ENCODE measurements around the gene DDR2. TPM values are rescaled to one million over a fixed set of nuclear protein-coding genes. Genes with fewer than 3 reads are reported as not detected.

The DDR2 gene
- total and polyA plus RNA-seq, 2 of the 4 experiments (the other 2 are of a cell fraction) = 66.1 to 245 TPM

DNA sequence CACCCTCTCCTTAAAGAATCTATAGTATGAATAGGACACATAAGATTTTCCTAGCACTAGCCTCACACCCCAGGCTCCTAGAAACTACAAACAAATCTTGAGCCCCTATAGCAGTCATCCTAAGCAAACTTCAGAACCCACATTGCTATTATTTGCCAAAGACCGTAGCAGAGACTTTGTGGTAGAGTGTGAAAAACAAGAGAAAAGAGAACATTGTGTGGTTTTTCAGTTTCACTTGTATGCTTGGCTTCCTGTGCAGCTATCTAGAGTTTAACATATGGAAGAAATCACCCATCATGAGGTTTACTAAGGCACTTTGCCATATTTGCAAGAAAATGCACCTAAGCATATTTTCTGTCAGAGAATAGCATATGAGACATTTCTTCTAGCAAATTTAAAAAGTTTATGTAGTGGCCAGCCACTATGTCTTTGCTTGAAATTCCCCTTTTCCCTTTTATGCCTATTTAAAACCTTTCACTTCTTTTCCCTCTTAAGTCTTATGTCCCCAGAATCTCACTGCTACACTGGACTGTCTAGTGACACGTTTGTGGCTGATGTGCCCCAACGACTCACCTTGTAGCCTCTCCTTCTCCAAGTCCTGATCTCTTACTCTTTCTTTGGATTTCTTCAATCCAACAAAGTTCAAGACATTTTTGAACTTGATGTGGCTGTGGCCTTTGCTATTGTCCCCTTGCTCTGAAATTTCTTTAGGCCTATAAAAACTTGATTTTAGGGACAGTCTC, 203.1 kb downstream of the DDR2 start:
- Histone ChIP-seq H2AK9ac (replicated peaks; ENCODE audit: low read depth, low read length, poor library complexity) (no peak overlapping the region), H3K4ac (ENCODE audit: low read depth, low read length) (no peak overlapping the region), H3K9ac (ENCODE audit: low read depth, low read length) (no peak overlapping the region), H2BK120ac (ENCODE audit: low read depth, low read length) (no peak overlapping the region), H3K4me3 (ENCODE audit: insufficient read depth, low read depth, low read length) (no peak overlapping the region), H3K79me1 (ENCODE audit: low read depth in 1 of 2, low read length in 2 of 2) (no peaks in the 10 kb centered on the region), H3K27ac (ENCODE audit: insufficient read depth, low read length) (no peak overlapping the region), H2AK5ac (ENCODE audit: low read depth, low read length) (no peak overlapping the region), H3K23ac (ENCODE audit: low read depth, low read length) (no peak overlapping the region), H2BK5ac (ENCODE audit: low read depth, low read length, poor library complexity, severe bottlenecking) (no peak overlapping the region), H3K14ac (replicated peaks; ENCODE audit: low read depth, low read length) (no peak overlapping the region), H4K8ac (ENCODE audit: low read depth in 2 of 2, low read length in 2 of 2) (no peak overlapping the region), H3K36me3 (ENCODE audit: control insufficient read depth, insufficient read depth, low read length) (no peaks in the 10 kb centered on the region), H4K5ac (ENCODE audit: low read depth, low read length) (0 out of 2 replicates have a peak overlapping the region, but pooled peaks have one; percentile 42), H4K91ac (ENCODE audit: insufficient read depth, low read depth, low read length) (no peak overlapping the region), H3K9me3 (ENCODE audit: control insufficient read depth, insufficient read depth, low read length) (peaks cover 7% of the 10 kb centered on the region), H2BK20ac (ENCODE audit: low read depth, low read length) (no peak overlapping the region), H4K20me1 (ENCODE audit: insufficient read depth, low read length) (no peaks in the 10 kb centered on the region), H3K4me1 (ENCODE audit: control insufficient read depth, insufficient read depth, low read length) (peaks cover 1% of the 10 kb centered on the region), H3K9me1 (ENCODE audit: insufficient read depth, low read length) (no peaks in the 10 kb centered on the region), H2AFZ (replicated peaks; ENCODE audit: low read length, poor library complexity) (no peak overlapping the region), H3K4me2 (ENCODE audit: low read depth, low read length) (0 out of 2 replicates have a peak overlapping the region, but pooled peaks have one; percentile 49), H2BK15ac (ENCODE audit: low read depth, low read length) (no peak overlapping the region), H3K56ac (ENCODE audit: extremely low read depth, insufficient read depth, low read length) (no peak overlapping the region), H3K27me3 (ENCODE audit: control insufficient read depth, insufficient read depth, low read length) (peaks cover 6% of the 10 kb centered on the region), H3K18ac (ENCODE audit: low read depth, low read length) (peak overlapping the region; percentile 75)
- in situ Hi-C loops (cut with MboI; ENCODE audit: low sequenced_read_pairs) (no loop called here), dilution Hi-C loops (cut with HindIII; ENCODE audit: low sequenced_read_pairs, unreplicated experiment) (no loop called here), intact Hi-C loops (cut with micrococcal nuclease) (no loop called here)
- DNase-seq = peak; percentile 31
- no TSS peak for BruUV-seq (replicated peaks)
- ChIA-PET CTCF (no interaction called here), POLR2A (ENCODE audit: unreplicated experiment) (interaction anchor here (0.6 kb wide), 1 partner anchor 366 kb away, joined by 4 read pairs; no protein-coding TSS in a partner anchor)
- ATAC-seq (ENCODE audit: low read depth) = no peak
- WGBS, 2 experiments (ENCODE audit: extremely low coverage in 2 of 2, insufficient read length in 1 of 2) = 38% methylated on average over 2 of the region's 3 CpGs; no CpG with 5 or more reads in 1 of the 2 experiments
- TF ChIP-seq BHLHE40 (IDR thresholded peaks at IDR 0.05; ENCODE audit: low read depth, low read length) = no peak
- TF ChIP-seq NFE2L2 (IDR thresholded peaks at IDR 0.05; ENCODE audit: low read depth, low read length) = no peak
- TF ChIP-seq RFX5 (IDR thresholded peaks at IDR 0.05; ENCODE audit: low read depth, low read length) = no peak
- TF ChIP-seq ELK1 (IDR thresholded peaks at IDR 0.05; ENCODE audit: borderline replicate concordance, low read depth, low read length) = no peak
- TF ChIP-seq SMC3 (IDR thresholded peaks at IDR 0.05; ENCODE audit: low read depth, low read length) = no peak
- TF ChIP-seq MAZ (IDR thresholded peaks at IDR 0.05; ENCODE audit: borderline replicate concordance, low read depth, low read length) = no peak
- no peak for TF ChIP-seq POLR2A (IDR thresholded peaks at IDR 0.05; ENCODE audit: low read depth, low read length)
- TF ChIP-seq CTCF (conservative IDR thresholded peaks at IDR 0.05; ENCODE audit: low read depth, low read length) = no peak
- no peak for TF ChIP-seq MXI1 (IDR thresholded peaks at IDR 0.05; ENCODE audit: borderline replicate concordance, low read depth, low read length)
- no peak for TF ChIP-seq USF2 (IDR thresholded peaks at IDR 0.05; ENCODE audit: low read depth, low read length)
- TF ChIP-seq RCOR1 (IDR thresholded peaks at IDR 0.05; ENCODE audit: insufficient replicate concordance, low read length) = no peak
- no peak for TF ChIP-seq FOS (IDR thresholded peaks at IDR 0.05; ENCODE audit: low read depth, low read length)
- TF ChIP-seq CEBPB (IDR thresholded peaks at IDR 0.05; ENCODE audit: low read depth, low read length) = no peak
- no peak for TF ChIP-seq RAD21 (IDR thresholded peaks at IDR 0.05; ENCODE audit: low read length)
- no peak for TF ChIP-seq MAFK (IDR thresholded peaks at IDR 0.05; ENCODE audit: low read depth, low read length)

Data from IMR-90 (cell line).